ENCODE measurements around the gene PGM2L1.

DNA sequence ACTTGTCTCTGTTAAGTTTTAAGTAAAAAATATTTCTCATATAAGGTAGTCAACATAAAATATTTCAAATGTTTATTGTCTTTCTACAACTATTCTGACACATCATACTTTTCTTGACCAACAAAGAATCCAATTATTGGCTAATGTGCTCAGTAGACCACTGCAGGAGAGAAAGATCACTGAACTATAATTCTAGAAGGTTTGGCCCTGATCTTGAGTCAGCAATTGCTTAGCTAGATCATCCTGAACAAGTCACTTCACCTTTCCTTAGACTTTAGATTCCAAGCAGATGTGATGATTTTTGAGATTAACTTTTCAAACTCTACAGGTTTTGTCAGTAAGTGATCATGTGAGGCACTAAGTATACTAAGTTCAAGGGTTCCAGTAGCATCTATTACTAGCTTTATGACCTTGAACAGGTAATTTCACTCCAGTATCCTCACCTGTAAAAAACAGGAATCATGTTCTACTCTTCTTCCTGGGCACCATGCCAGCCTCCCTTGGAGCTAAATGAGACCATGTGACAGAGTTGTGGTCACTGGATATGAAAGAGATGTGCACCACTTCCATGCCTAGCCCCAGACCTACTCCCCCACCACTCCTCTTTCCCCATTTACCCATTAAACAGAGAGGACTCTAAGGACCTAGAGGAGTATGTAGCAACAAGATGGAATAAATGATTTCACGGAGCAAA lies 17.3 kb downstream of the PGM2L1 start:
- TF ChIP-seq, protein P1, sequence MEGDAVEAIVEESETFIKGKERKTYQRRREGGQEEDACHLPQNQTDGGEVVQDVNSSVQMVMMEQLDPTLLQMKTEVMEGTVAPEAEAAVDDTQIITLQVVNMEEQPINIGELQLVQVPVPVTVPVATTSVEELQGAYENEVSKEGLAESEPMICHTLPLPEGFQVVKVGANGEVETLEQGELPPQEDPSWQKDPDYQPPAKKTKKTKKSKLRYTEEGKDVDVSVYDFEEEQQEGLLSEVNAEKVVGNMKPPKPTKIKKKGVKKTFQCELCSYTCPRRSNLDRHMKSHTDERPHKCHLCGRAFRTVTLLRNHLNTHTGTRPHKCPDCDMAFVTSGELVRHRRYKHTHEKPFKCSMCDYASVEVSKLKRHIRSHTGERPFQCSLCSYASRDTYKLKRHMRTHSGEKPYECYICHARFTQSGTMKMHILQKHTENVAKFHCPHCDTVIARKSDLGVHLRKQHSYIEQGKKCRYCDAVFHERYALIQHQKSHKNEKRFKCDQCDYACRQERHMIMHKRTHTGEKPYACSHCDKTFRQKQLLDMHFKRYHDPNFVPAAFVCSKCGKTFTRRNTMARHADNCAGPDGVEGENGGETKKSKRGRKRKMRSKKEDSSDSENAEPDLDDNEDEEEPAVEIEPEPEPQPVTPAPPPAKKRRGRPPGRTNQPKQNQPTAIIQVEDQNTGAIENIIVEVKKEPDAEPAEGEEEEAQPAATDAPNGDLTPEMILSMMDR (conservative IDR thresholded peaks at IDR 0.05): no peak
- TF ChIP-seq ZFX (IDR thresholded peaks at IDR 0.05): no peak
